NB4 (cell line): ENCODE measurements around the gene TRIP6.

ENCODE experiments used
- DNase-seq: peaks from one replicate; pipeline ENCODE4 v3.0.0; 2010; ENCODE audit warnings: low read depth
- H3K4me3 ChIP-seq: one replicate; pipeline ENCODE4 v1.5.1; 2011; ENCODE audit warnings: mild to moderate bottlenecking, low read depth, low read length, moderate library complexity
- CTCF ChIP-seq: IDR thresholded peaks from one replicate; pipeline ENCODE4 v1.5.1; 2012; ENCODE audit warnings: low read depth, low read length
- MAX ChIP-seq: IDR thresholded peaks from 2 replicates; pipeline ENCODE4 v1.6.1; 2011; ENCODE audit warnings: low read depth, low read length
- MYC ChIP-seq: IDR thresholded peaks from 2 replicates; pipeline ENCODE4 v1.6.1; 2011; ENCODE audit warnings: low read depth, low read length
- POLR2A ChIP-seq: IDR thresholded peaks from 2 replicates; pipeline ENCODE4 v1.6.1; 2011; ENCODE audit warnings: mild to moderate bottlenecking; ENCODE audit not compliant: insufficient read length; ENCODE audit errors: extremely low read depth

TRIP6 gene

GRCh38 chr7:100836812-100837098 lies 30.4 kb upstream of the TRIP6 start:
- no peak for DNase-seq
- TF ChIP-seq MYC (no peak), CTCF (no peak), POLR2A (no peak)
- H3K4me3 ChIP-seq, result no peak overlapping the region

- no peak for TF ChIP-seq POLR2A
- no peak for TF ChIP-seq MAX
- TF ChIP-seq MYC, result no peak
- TF ChIP-seq CTCF, result no peak
- H3K4me3 ChIP-seq, result no peak overlapping the region
- DNase-seq, result no peak
Observed at GRCh38 chr7:100837099-100837836, 29.9 kb upstream of the TRIP6 start.

- TF ChIP-seq POLR2A (no peak), MAX (no peak), CTCF (no peak), MYC (no peak)
- no peak for DNase-seq
- H3K4me3 ChIP-seq, result no peak overlapping the region
Observed at GRCh38 chr7:100839361-100839760, 27.8 kb upstream of the TRIP6 start.

GRCh38 chr7:100840470-100841100 lies 26.6 kb upstream of the TRIP6 start:
- TF ChIP-seq POLR2A, result no peak
- no peak for TF ChIP-seq CTCF
- TF ChIP-seq MYC, result no peak
- TF ChIP-seq MAX, result no peak
- DNase-seq, result no peak
- no peak overlapping the region for H3K4me3 ChIP-seq

GRCh38 chr7:100847360-100847759 lies 19.8 kb upstream of the TRIP6 start:
- H3K4me3 ChIP-seq, result no peak overlapping the region
- TF ChIP-seq MYC (no peak), CTCF (no peak), POLR2A (no peak), MAX (no peak)
- no peak for DNase-seq
